Hippocampal formation (tissue), 2 donors: ENCODE measurements around the gene ZNHIT1.
A peak's percentile ranks its signal among the peaks of the same experiment; 100 is the strongest.
"Not testable (repeated sequence)": the region's sequence is repeated elsewhere in the genome, so short reads cannot be mapped to it uniquely, and the experiment has no call there.

ENCODE experiments used
- DNase-seq, 2 donors: peaks; one replicate each; lab custom pipeline; 2025; lab: John Stamatoyannopoulos, UW

Gene ZNHIT1

DNA sequence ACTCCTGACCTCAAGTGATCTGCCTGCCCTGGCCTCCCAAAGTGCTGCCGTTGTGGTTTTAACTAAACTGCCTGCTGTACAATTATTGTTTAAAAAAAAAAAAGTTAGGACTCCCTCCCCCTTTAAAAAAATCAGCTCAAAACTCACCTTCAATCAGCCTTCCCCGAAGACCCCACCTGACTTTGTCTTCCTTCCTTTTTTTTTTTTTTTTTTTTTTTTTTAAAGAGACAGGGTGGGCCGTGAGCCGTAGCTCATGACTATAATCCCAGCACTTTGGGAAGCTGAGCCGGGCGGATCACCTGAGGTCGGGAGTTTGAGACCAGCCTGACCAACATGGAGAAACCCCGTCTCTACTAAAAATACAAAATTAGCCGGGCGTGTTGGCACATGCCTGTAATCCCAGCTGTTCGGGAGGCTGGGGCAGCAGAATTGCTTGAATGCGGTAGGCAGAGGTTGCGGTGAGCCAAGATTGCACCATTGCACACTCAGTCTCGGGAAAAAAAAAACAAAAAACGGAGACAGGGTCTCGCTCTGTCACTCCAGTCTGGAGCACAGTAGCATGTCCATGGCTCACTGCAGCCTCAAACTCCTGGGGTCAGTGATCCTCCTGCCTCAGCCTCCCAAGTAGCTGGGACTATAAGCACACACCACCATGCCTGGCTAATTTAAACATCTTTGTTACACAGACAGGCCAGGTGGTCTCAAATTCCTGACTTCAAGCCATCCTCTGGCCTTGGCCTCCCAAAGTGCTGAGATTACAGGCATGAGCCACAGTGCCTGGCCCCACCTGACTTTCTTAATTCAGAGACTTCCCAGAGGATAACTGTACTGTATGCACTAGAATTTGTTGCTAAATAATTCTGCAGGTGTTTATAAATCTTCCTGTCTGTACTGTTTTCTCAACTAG is 23.7 kb downstream of the ZNHIT1 start:
- DNase-seq = no peak

DNA sequence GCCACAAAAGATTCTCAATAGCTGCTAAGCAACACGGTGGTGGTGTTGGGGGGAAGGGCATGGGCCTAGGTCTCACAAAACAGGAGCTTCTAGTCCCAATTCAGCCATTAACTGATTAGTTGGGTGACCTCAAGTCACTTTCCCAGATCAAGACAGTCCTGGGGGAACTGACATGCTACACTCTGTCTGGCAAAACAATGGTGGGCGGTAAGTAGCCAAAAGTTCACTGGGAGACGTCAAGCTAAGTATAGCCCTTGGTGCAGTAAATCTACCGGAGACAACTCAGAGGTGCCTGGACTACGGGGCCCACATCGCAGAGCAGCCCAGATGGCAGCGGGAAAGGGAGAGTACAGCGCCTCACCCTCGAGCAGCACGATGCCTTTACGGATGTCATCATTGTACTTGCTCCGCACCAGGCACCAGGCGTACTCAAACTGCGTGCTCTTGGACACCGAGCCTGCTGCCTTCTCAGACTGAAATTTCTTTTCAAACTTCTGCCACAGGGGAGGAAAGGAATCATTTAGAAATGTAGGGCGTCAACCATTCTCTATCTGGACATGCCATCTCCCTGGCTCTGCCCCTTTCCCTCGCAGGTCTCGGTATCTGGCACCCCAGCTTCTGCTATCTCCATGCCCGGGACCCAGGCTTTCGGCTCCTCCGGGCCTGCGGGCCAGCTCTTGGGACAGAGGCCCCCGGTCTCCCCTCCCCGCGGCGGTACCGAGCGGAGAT is 25.8 kb downstream of the ZNHIT1 start:
- no peak for DNase-seq

DNA sequence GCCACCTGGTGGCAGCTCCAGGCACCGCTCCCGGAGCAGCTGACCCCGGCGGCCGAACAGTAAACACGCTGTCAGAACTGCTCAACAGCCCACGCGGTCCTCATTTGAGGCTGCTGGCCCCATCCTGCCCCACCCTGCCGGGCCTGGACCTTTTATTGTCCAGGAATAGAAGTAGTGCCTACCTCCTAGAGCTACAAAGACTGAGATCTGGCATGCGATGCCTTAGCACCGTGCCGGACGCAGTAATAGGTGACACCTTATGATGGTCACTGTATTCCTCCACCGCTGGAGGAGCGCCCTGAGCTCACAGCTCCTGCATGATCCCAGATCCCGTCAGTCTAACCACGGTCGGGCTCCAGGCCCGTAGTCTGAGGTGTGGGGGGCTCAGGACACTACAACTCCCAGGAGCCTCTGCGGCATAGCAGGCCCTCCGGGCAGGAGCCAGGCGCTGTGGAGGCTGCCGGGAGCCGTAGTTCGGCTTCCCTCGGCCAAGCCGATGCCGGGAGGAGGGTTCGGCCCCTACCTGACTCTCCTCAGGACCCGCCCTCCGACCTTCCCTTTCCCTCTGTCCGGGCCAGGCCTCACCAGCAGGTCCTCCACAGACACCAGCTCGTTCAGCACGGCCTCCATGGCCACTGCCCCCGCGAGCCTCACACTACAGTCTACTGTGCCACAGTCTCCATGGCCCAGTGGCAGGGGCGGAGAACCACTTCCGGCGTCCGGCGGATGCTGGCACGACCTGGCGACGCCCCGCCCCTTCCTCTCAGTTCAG is 26.6 kb downstream of the ZNHIT1 start, which contains the start of gene FIS1:
TSS of gene FIS1 (minus strand) at position 707 of the 772 bp plus-strand sequence. CDS start at position 630, 77 bp downstream.
- peak; percentile 98 for DNase-seq

DNA sequence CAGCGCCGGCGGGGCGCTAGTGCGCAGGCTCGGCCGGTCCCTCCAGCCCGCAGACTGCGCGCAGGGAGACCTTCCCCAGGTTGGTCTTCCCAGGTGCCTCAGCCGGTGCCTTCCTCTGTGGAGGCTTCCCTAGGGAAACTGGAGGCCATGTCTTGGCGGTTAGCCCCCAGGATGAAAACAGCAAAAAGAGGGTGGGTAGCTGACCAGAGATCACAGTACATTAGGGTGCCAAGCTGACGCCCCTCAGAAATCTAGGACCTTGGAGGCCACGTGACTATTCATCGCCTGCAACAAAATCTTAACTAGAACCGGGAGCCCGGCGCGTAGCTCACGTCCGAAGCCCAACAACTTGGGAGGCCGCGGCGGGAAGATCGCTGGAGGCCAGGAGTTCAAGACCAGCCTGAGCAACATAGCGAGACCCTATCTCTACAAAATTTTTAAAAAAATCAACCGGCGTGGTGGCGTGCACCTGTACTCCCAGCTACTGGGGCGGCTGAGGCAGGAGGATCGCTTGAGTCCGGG is 27.2 kb downstream of the ZNHIT1 start:
- no peak for DNase-seq

DNA sequence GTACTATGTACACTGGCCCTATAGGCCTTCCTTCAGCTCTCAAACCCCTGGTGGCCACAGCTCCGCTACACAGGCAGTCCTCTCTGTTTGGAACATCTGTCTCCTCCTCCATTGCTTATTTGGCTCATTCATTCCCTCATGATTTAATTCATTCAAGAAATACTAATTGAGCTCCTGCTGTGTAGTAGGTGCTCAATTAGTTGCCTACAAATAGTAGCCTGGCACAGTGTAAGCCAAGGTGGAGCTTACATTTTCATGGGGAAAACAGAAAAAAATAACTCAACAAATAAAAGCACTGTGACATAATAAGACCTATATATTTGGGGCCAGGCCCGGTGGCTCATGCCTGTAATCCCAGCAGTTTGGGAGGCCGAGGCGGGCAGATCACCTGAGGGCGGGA is 30.3 kb downstream of the ZNHIT1 start:
- DNase-seq = no peak

DNA sequence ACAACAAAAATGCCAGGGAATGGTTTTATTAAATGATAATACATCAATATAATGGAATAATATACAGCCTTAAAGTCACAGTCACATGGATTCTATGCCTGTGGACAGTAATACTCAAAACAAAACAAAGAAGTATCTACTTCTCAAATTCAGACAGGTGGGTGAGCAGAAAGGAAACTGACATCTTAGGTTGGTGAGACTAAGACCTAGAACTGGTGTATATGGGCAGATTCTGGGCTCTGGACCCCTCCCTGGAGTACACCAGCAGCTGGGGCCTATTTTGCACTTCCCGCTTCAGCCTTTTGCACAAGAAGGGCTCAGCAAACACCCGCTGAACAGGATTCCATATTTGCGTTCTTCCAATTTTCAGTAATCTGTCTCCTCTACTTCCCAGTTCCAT is 32.4 kb downstream of the ZNHIT1 start:
- DNase-seq = no peak

DNA sequence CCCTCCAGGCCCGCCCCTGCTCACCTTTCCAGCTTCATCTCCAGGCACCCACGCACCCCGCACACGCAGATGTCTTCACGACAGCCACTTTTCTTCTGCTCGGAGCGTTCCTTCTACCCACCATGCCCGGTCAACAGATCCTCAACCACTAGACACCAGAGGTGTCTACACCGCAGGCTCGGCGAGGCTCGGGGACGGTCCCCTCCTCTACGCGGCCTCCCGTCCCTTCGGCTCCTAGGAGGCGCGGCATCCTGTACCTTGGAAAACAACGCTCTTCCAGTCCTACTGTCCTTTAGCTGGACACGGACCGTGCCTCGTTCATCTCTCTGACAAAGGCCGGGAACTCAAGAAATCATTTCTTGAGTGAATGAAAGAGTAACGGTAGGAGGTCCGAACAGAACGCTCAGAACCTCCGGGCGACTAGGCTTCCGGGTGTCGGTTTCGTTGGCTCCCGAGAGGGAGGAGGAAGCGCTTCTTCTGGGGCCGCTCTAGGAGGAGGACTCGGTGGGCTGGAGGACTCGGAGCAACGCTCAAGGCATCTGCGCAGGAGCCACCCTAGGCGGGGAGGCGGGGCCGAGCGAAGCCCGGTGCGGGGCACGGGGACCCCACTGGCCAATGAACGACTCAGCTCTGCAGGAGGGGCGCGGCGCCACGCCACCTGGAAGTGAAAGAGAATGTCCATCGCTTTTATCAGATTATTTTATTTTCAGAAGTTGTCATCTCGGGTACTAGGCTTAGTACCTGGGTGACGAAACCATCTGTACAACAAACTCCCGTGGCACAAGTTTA is 34.1 kb downstream of the ZNHIT1 start:
- peak; percentile 92 to 96 for DNase-seq

DNA sequence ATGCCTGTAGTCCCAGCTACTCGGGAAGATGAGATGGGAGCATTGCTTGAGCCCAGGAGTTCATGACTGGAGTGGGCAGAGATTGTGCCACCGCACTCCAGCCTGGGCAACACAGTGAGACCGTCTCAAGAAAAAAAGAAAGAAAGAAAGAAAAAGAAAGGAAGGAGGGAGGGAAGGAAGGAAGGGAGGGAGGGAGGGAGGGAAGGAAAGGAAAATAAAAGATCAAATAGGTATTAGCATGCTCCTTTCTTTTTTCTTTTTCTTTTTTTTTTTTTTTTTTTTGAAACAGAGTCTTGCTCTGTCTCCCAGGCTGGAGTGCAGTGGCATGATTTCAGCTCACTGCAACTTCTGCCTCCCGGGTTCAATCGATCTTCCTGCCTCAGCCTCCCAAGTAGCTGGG is 35.2 kb downstream of the ZNHIT1 start:
- not testable (repeated sequence) for DNase-seq

DNA sequence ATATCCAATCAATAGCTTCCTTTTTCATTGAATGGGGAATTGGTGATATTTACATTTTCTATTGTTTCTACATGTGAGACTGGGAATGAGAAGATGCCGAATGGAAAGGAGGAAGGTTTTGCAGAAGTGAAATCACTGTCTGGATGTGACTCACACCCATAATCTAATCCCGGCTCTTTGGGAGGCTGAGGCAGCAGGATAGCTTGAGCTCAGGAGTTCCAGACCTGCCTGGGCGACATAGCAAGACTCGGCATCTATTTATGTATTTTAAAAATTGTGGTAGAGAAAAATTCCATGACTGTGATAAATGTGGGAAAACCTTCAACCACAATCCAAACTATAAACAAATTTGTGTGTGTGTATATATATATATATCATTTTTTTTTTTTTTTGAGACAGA is 37.8 kb downstream of the ZNHIT1 start:
- DNase-seq = no peak

DNA sequence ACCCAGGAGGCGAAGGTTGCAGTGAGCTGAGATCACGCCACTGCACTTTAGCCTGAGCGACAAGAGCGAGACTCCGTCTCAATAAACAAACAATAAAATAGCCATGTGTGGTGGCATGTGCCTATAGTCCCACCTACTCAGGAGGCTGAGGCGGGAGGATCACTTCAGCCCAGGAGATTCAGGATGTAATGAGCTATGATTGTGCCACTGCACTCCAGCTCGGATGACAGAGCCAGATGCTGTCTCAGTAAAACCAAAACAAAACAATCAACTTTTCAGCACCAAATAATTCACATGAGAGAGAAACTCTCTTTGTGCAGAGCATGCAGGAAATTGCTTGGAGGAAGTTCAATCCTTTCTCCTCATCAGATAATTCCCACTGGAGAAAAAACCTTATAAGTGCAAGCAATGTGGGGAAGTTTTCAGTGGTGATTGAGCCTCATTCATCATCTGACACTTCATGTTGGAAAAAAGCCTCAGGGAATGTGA is 40.3 kb downstream of the ZNHIT1 start:
- no peak for DNase-seq

DNA sequence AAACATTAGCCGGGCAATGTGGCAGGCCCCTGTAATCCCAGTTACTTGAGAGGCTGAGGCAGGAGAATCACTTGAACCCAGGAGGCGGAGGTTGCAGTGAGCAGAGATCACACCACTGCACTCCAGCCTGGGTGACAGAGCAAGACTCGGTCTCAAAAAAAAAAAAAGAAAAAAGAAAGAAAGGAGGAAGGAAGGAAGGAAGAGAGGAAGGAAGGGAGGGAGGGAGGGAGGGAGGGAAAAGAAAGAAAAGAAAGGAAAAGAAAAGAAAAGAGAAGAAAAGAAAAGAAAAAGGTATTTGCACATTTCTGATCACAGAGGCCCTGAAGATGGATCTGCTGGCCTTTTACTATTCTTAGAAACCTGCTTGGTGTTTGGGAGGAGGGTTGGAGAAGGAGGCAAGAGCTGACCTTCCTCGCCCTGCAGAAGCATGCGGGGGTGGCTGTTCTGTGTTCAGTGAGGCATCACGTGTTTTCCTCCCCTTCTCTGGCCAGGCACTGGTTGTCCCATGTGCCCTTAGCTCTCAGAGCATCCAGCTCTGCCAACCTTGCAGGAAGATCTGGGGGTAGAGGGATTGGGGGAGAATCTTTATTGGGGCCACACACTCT is 46.2 kb downstream of the ZNHIT1 start:
- DNase-seq = not testable (repeated sequence)

DNA sequence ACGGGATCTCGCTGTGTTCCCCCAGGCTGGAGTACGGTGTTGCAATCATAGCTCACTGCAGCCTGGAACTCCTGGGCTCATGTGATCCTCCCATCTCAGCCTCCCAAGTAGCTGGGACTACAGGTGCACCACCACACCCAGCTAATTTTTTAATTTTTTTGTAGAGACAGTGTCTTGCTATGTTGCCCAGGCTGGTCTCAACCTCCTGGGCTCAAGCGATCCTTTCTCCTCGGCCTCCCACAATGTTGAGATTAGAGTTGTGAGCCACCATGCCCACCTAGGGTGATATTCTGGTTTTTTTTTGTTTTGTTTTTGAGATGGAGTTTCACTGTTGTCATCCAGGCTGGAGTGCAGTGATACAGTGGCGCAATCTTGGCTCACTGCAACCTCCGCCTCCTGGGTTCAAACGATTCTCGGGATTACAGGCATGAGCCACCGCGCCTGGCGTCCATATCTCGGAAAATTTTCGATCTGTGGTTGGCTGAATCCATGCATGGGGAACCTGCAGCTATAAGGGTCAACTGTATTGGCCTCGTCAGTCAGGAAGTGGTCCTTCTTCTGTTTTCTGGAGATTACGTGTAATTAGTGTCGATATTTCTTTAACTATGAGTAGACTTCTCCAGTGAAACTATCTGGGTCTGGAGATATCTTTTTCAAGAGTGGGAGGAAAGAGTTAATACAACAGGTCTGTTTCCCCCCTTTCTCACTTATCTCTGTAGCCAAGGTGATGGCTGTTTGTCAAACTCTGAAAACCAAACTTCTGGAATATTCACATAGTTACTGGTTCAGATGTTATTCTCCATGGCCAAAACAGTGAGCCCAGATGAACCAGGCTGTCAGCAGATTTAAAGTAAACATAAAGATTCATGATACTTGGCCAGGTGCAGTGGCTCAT is 47.9 kb downstream of the ZNHIT1 start:
- no peak for DNase-seq

DNA sequence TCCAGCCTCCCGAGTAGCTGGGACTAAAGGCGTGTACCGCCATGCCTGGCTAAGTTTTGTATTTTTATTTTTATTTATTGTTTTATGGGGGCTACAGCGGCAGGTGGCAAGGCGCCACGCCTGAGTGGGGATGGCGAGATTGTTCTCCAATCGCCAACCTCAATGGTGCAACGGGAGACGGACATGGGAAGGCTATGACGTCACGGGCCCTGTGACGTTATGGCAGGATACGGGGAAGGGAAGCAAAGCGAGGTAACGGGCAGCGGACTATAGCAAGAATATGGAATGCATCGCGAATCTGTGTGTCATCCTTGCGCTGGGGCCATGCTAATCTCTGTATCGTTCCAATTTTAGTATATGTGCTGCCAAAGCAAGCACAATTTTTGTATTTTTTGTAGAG is 51.7 kb downstream of the ZNHIT1 start:
- no peak for DNase-seq

DNA sequence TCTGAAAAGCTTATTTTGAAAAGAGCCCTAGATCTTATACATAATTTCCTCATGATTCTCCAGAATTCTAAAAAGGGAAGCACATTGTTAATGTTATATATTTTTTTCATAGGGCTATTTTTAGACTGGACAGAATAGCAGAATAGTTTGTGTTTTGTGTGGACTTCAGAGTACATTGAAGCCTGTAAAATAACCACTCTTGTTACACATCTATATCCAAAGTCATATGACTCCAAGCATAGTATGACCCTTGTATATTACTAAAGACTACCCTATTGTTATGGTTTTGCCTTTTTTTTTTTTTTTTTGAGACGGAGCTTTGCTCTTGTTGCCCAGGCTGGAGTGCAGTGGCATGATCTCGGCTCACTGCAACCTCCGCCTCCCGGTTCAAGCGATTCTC is 53.1 kb downstream of the ZNHIT1 start:
- peak in 1 of 2 donors; percentile 25 for DNase-seq

DNA sequence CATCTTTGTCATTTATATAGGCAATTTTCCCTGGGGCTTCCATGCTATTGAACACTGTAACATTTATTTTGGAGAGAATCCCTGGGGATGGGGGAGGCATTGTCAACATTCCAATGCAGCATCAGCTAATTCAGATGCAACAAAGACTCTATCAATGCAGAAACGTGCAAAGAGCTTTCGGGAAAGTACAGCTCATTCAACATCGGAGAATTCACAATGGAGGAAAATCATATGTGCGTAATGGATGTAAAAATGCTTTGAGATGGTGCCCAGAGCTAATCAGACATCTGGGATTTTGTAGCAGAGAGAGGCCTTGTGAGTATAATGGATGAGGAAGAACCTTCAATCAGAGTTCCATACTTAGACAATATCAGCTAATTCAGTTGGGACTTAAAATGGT is 55.2 kb downstream of the ZNHIT1 start:
- no peak for DNase-seq
